HEK293T (cell line): ENCODE data around the gene PRKAB1.
"Not testable (repeated sequence)": the region's sequence is repeated elsewhere in the genome, so short reads cannot be mapped to it uniquely, and the experiment has no call there.

Source experiments
- CTCF ChIA-PET: fragments of 350-600 bp; formaldehyde crosslinking; extraction: SDS; loops from one replicate; lab custom pipeline; 2021; ENCODE audit warnings: antibody characterized with exemption, inconsistent platforms; lab: Yijun Ruan, JAX
- POLR2A ChIA-PET: fragments of 350-600 bp; formaldehyde crosslinking; extraction: SDS; loops from one replicate; lab custom pipeline; 2020; ENCODE audit warnings: antibody characterized with exemption, inconsistent platforms; lab: Yijun Ruan, JAX
- DNase-seq: peaks from one replicate; pipeline ENCODE4 v3.0.0; 2012; ENCODE audit warnings: mixed read lengths; ENCODE audit errors: extremely low spot score
- ARNT ChIP-seq: fragments of 450-650 bp; IDR thresholded peaks from 2 replicates; pipeline ENCODE4 v1.6.1; 2017; ENCODE audit warnings: mild to moderate bottlenecking
- BHLHE40 ChIP-seq: fragments of 450-650 bp; IDR thresholded peaks from 2 replicates; pipeline ENCODE4 v1.6.1; 2016; ENCODE audit warnings: mild to moderate bottlenecking, moderate library complexity, borderline replicate concordance
- CTBP1 ChIP-seq: fragments of 450-650 bp; IDR thresholded peaks from 2 replicates; pipeline ENCODE4 v1.6.1; 2016; ENCODE audit warnings: borderline replicate concordance
- ELF4 ChIP-seq: fragments of 450-650 bp; IDR thresholded peaks from 2 replicates; pipeline ENCODE4 v1.6.1; 2017; ENCODE audit warnings: antibody characterized with exemption
- FOXA1 ChIP-seq: fragments of 450-650 bp; IDR thresholded peaks from 2 replicates; pipeline ENCODE4 v1.6.1; 2016; ENCODE audit warnings: mild to moderate bottlenecking
- FOXK2 ChIP-seq: fragments of 450-650 bp; IDR thresholded peaks from 2 replicates; pipeline ENCODE4 v1.6.1; 2016; ENCODE audit warnings: mild to moderate bottlenecking
- FOXM1 ChIP-seq: fragments of 450-650 bp; IDR thresholded peaks from 2 replicates; pipeline ENCODE4 v1.6.1; 2017; ENCODE audit warnings: mild to moderate bottlenecking, borderline replicate concordance
- HDGF ChIP-seq: fragments of 450-650 bp; IDR thresholded peaks from 2 replicates; pipeline ENCODE4 v1.6.1; 2017; ENCODE audit warnings: antibody characterized with exemption, borderline replicate concordance
- L3MBTL2 ChIP-seq: fragments of 450-650 bp; conservative IDR thresholded peaks from 2 replicates; pipeline ENCODE4 v1.6.1; 2016; ENCODE audit warnings: mild to moderate bottlenecking
- LEF1 ChIP-seq: fragments of 450-650 bp; IDR thresholded peaks from 2 replicates; pipeline ENCODE4 v1.6.1; 2017; ENCODE audit warnings: mild to moderate bottlenecking, borderline replicate concordance
- NFRKB ChIP-seq: fragments of 450-650 bp; IDR thresholded peaks from 2 replicates; pipeline ENCODE4 v1.6.1; 2016; ENCODE audit warnings: mild to moderate bottlenecking, moderate library complexity
- SP1 ChIP-seq: fragments of 450-650 bp; IDR thresholded peaks from 2 replicates; pipeline ENCODE4 v1.6.1; 2017
- SUZ12 ChIP-seq: fragments of 450-650 bp; IDR thresholded peaks from 2 replicates; pipeline ENCODE4 v1.6.1; 2016; ENCODE audit warnings: mild to moderate bottlenecking
- TARDBP ChIP-seq: fragments of 450-650 bp; IDR thresholded peaks from 2 replicates; pipeline ENCODE4 v1.6.1; 2016
- ZNF384 ChIP-seq: fragments of 450-650 bp; IDR thresholded peaks from 2 replicates; pipeline ENCODE4 v1.6.1; 2016
- TF ChIP-seq, protein P1 (sequence below): fragments of 450-650 bp; IDR thresholded peaks from 2 replicates; pipeline ENCODE4 v1.6.1; 2016

Gene PRKAB1

DNA sequence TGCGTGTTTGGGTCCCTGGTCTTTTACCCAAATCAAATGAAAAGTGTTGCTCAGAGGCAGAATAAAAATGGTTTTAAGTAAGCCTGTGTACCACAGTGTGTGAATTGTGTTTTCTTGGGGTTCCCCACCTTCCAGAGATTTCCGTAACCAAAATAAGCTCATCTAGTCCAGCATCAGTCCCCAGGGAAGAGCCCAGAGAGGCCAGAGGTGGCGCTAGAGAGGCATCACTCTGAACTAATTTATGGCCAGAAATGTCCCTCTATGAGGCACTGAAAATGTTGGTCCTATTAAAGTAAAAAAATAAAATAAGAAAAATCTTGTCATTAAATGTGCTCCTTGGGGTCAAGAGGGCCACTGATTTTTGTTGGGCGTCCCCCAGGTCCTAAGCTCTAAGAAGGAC, 24.9 kb upstream of the PRKAB1 start:
- CTCF ChIA-PET = interaction anchor here (0.6 to 1.5 kb wide), 5 partner anchors 10 to 40 kb away, joined by 3 to 6 read pairs (median 4); no protein-coding TSS in a partner anchor

DNA sequence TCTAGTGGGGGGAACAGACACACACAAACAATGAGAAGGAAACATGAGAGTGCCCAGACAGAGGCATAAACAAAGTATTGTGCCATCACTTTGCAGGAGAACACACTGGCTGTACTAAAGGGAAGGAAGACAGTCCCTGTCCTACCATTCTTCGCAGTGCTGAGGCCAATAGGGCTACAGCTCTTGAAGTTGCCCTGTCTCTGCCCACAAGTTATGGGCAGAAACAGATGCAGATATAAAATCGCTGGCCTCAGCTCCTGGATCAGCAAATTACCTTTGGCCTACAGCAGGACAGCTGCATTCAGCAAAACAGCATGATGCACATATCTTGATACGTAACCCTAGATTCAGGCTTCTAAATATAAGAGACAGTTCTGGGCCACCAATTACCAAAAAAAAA, 23.0 kb upstream of the PRKAB1 start:
- ChIA-PET POLR2A (no interaction called here), CTCF (no interaction called here)
- no peak for DNase-seq
- TF ChIP-seq ZNF384 (no peak), CTBP1 (no peak), FOXM1 (no peak), TARDBP (no peak), ARNT (no peak), BHLHE40 (no peak)

More for the DNA sequence above, 24.9 kb upstream of the PRKAB1 start:
- POLR2A ChIA-PET = no interaction called here
- no peak for TF ChIP-seq TARDBP
- no peak for TF ChIP-seq ARNT
- no peak for TF ChIP-seq FOXM1
- TF ChIP-seq ZNF384 = no peak
- TF ChIP-seq NFRKB = no peak
- no peak for TF ChIP-seq FOXK2
- DNase-seq = peak; percentile 10

- ChIA-PET CTCF (no interaction called here), POLR2A (no interaction called here)
- no peak for TF ChIP-seq L3MBTL2
- TF ChIP-seq ARNT = no peak
- no peak for TF ChIP-seq NFRKB
- no peak for TF ChIP-seq HDGF
- no peak for TF ChIP-seq BHLHE40
- TF ChIP-seq ELF4 = no peak
- TF ChIP-seq ZNF384 = no peak
- TF ChIP-seq, protein P1, sequence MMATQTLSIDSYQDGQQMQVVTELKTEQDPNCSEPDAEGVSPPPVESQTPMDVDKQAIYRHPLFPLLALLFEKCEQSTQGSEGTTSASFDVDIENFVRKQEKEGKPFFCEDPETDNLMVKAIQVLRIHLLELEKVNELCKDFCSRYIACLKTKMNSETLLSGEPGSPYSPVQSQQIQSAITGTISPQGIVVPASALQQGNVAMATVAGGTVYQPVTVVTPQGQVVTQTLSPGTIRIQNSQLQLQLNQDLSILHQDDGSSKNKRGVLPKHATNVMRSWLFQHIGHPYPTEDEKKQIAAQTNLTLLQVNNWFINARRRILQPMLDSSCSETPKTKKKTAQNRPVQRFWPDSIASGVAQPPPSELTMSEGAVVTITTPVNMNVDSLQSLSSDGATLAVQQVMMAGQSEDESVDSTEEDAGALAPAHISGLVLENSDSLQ = no peak
- TF ChIP-seq SUZ12 = no peak
- TF ChIP-seq FOXK2 = no peak
- TF ChIP-seq TARDBP = no peak
- TF ChIP-seq SP1 = no peak
- DNase-seq = no peak
Measured at GRCh38 chr12:119645535-119646059, 22.3 kb upstream of the PRKAB1 start.

- ChIA-PET CTCF (interaction anchor here (0.6 kb wide), 1 partner anchor 104 kb away, joined by 4 read pairs; no protein-coding TSS in a partner anchor), POLR2A (no interaction called here)
- peak; percentile 41 for DNase-seq
- TF ChIP-seq BHLHE40 (no peak), LEF1 (no peak), NFRKB (no peak), FOXM1 (no peak), FOXK2 (no peak), HDGF (no peak), L3MBTL2 (no peak), FOXA1 (no peak), ZNF384 (no peak), ELF4 (no peak), SUZ12 (no peak), SP1 (no peak), TARDBP (no peak), ARNT (no peak), CTBP1 (no peak)
- TF ChIP-seq, protein P1 = no peak
Measured at GRCh38 chr12:119649202-119649808, 18.6 kb upstream of the PRKAB1 start.

- DNase-seq = no peak
- POLR2A ChIA-PET = no interaction called here
- TF ChIP-seq FOXK2 = no peak
- no peak for TF ChIP-seq ARNT
- no peak for TF ChIP-seq ZNF384
- TF ChIP-seq, protein P1 = no peak
- no peak for TF ChIP-seq SP1
- no peak for TF ChIP-seq L3MBTL2
- TF ChIP-seq FOXA1 = no peak
- CTCF ChIA-PET = no interaction called here
Measured at GRCh38 chr12:119652665-119653064, 15.3 kb upstream of the PRKAB1 start.

DNA sequence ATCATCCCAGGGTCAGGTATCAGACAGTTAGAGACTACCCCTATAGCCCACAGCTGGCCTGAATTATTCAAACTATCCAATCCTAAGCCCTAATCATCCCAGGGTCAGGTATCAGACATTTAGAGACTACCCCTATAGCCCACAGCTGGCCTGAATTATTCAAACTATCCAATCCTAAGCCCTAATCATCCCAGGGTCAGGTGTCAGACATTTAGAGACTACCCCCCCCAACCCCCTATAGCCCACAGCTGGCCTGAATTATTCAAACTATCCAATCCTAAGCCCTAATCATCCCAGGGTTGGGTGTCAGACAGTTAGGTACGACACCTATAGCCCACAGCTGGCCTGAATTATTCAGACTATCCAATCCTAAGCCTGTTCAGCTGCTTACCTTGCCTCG, 10.9 kb upstream of the PRKAB1 start:
- POLR2A ChIA-PET, CTCF ChIA-PET, DNase-seq: not testable (repeated sequence)

GRCh38 chr12:119658166-119658565, 9.8 kb upstream of the PRKAB1 start:
- CTCF ChIA-PET = interaction anchor here (0.7 kb wide), 1 partner anchor 61 kb away, joined by 4 read pairs; no protein-coding TSS in a partner anchor
- POLR2A ChIA-PET, DNase-seq: not testable (repeated sequence)
